HG03103 (cell line): Measurements from ENCODE around the gene SPATA31C2.
"Not testable (repeated sequence)": the region's sequence is repeated elsewhere in the genome, so short reads cannot be mapped to it uniquely, and the experiment has no call there.

Experiments used
- ATAC-seq: cut with Tn5 transposase; IDR thresholded peaks from one replicate; pipeline ENCODE4 v1.9.1; 2021; ENCODE audit warnings: low read depth; ENCODE audit not compliant: unreplicated experiment

The SPATA31C2 gene

DNA sequence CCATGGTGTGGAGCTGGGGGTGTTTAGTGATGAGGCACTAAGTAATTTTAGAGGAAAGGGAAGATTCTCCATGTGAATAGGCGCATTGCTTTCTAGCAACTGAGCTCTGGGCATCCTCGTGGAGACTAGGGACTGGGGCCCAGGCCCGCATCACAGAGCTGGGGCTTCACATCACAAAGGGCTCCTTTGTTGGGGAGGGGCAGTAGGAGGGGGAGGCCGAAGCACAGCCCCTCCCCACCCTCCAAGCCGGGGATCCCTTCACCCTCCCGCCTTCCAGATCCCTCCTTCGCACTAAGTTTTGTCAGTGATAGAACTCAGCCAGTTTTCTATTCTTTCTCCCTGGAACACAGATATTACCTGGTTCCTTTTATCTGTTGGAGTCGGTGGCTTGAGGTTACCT, at the start of gene SPATA31C2:
Gene SPATA31C2, minus strand, starts transcription at position 101 of the 400 bp plus-strand sequence. Its CDS starts 29 bp downstream, at position 72.
- ATAC-seq: not testable (repeated sequence)

DNA sequence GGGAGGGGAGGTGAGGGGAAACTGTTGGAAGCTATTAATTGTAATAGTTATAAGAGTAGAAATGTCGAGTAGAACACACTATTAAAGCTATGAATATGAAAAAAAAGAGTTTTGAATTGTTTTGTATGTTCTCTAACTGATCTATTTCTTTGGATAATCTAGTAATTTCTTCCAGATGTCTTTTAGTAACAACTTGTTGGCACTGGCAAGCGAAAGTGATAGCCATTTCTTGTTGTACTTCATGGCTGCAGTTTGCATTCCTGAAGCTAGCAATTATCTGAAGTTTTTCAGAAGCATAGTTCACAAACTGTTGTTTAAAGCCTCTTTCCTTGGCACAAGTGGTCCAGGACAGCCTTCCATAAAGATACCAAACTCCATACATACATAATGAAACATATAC, 49.4 kb upstream of the SPATA31C2 start:
- no peak for ATAC-seq

DNA sequence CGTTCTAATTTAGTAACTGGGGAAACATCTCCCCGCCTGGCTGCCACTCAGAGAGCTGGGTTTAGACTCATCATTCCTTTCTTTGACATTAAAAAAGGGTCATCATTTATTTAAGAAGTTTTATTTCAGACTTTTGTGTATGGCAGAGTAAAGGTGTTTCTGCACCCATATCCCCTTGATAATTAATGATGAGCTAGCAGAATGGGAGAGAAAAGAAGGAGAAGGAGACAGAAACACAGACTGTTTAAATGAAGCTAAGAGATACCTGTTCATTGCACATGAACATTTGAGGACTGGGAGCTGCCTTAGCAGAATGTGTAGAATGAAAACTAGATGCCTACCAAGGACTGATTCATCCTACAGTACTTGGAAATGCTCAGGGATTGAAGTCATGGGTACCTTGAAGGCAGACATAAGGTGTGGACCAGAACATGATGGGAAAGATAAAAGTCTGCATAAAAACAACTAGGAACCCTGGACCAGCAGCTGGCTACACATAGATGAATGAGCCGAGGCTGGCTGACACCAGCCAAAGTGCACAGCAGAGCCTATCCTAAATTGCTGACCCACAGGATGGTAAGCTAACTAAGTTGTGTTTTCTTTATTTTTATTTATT, 48.3 kb upstream of the SPATA31C2 start:
- ATAC-seq: no peak

DNA sequence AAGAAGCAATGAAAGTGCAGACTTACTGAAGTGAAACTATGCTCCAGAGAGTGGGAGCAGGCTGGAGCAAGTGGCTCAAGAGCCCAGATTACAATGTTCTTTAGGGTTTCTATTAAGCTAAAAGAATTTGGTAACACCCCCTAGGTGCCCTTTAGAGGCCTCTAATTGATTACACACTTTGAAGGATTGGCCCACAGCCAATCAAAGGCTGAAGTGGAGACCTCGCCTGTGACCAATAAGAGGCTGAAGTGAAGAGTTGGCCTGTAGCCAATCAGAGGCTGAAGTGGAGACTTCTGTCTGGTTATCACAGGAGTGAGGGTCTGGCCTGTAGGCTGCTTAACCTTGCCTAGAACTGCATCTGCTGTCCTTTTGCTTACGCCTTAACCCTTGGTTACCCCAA, 46.7 kb upstream of the SPATA31C2 start:
- ATAC-seq: no peak

DNA sequence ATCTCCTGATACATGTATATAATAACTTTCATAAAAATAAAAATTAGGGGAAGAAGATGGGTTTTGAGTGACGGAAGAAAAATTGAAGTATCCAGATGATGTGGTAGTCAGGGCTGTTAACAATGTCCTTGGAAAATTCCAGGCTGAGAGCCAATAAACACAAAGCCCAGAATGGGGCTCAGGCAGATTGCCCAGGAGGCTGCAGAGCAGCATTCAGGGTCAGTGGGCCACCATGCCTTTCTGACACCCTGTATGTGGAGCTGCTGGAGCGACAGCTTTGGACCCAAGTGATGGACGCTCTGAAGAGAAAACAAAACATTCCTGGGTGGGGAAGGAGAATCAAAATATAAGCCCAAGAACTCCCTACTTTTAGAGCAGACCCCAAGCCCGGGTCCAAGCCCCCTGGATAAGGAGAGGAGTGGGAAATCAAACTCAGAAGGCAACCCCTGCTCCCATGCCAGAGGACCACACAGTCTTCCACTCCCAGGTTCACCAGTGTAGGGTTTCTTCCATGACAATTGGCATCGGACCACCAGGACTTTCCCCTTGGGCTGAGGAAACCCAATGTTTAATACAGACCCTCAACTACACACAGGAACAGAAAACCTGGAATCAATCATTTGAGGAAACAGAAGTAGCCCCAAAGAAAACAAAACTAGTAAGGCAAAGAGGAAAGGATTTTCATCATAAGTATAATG, 45.7 kb upstream of the SPATA31C2 start:
- no peak for ATAC-seq

DNA sequence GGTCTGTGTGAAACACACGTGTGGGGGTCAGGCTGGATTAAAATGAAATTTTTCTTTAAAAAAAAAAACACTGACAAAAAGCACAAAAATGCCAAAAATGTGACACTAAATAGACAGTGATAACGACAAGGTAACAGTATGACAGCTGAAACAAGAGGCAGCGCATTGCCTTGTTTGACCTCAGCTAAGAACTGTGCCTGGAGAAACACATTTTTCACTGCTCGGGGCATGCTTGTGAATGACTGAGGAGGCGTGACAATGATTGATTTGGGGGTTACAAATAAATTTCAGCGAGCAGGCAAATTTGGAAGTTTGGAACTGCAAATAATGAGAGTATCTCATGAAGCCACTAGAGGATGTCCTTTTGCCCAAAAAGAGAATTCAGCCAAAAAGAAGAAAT, 44.2 kb upstream of the SPATA31C2 start:
- ATAC-seq: no peak

DNA sequence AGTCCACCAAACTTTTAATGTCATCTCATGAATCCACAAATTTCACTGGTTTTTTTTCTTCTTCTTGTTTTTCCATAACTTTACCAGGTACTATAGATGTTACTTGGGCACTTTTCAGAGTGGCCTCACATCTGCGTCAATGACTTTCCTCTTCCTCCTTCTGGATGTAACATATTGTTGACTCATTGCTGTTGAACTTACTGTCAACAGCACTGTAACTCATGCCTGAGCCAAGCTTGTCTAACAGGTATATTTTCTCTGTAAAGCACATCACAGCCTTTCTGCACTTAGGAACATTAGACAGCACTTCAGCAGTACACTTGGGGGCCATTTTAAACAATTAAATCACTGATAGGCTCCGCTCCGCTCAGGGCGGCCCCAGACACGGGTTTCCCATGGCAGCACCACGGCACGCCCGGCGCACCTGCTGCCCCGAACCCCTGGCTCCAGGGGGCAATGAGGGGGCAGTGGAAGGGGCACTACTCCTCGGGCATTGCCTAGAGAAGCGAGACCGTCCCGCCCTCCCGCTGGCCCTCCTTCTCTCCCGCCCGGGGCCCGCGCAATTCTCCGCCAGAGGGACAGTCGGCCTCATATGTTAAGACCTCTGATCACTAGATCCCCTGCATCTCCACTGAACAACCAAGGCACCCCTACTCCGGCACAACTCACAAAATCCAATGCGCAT, 41.9 kb upstream of the SPATA31C2 start:
- no peak for ATAC-seq

DNA sequence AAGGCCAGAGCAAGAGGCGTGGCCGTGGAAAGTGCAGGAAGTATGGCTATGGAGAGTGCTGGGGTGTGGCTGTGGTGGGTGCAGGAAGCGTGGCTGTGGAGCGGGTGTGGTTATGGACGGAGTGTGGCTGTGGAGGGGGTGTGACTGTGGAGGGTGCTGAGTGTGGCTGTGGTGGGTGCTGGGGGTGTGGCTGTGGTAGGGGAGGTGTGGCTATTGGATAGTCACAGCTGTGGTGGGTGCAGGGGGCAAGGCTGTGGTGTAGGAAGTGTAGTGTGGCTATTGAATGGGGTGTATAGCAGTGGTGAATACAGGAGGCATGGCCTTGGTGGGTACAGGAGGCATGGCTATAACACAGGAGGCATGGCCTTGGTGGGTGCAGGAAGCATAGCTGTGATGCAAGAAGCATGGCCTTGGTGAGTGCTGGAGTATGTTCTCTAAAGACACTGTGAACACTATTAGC, 40.8 kb upstream of the SPATA31C2 start:
- no peak for ATAC-seq

DNA sequence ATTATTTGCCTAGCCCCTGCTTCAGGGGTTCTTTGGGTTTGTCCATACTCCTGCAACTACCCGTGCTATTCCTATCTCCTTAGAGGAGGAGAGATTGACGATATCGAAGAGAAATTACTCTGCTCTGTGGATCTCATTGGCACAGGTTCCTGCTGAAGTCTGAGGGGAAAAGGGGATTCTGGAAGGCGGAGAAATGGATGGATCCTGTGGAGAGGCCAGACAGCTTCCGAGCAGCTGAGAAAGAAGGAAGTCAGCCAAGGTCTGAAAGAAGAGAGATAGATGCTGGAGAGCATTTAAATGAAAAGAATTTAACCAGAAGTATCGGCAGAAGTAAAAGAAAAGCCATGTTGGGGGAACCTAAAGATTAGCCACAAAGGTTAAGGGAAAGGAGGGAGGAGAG, 40.4 kb upstream of the SPATA31C2 start:
- ATAC-seq: no peak

DNA sequence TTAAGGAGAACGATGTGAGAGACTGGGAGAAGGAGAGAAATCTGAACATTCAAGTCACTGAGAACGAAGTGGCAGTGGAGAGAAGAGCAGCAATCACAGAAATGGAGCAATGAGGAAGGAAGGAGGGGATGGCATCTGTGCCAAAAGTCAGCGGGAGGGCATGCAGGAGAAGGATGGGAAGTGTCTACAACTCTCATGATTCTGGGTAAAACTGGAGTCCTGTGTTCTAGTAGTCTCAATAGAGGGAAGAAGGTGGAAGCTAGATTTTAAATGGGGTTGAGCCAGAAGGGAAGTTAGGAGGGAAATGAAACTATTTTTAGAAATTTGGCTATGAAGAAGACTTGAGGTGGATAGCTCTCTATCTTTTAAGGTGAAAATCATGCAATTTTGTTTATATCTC, 39.1 kb upstream of the SPATA31C2 start:
- no peak for ATAC-seq

DNA sequence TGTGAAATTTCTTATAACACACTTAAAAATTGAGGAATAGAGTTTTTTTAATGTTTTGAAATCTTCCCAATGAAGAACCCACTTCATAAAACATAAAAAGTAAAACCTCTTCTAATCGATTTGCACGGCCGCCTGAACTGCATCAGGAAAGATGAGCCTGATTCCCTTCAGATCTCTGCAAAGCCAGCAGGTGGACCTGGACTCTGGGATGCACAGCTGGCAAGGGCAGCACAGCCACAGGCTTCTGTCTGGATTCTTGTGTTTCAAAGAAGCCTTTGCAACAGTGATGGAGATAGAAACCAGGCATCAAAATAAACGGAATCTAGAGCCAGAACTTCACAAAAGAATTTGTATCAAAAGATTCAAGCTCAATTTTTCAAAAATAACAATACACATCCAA, 36.0 kb upstream of the SPATA31C2 start:
- ATAC-seq: no peak

DNA sequence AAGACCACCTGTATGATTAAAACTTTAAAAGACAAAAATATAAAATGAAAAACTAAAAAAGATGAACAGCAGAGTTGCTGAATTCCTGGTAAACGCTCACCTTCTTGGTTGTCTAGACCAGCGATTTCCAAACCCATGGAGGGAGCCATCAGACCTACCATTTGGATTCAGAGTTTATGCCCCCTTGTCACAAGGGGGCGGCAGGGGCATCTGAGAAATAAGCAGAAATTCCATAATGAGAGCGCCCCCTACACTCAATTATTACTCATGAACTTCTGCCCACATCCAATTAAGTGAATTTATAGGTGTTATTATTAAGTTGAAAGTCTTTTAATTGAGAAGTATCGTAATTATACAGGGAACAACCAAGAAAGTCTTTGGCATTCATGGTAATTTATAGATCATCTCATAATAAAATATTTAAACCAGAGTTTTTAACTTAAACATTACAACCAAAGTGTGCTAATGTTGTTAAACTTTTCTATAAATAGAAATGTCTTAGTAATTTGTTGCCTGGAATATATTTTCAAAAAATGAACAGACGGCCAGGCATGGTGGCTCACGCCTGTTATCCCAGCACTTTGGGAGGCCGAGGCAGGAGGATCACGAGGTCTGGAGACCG, 35.2 kb upstream of the SPATA31C2 start:
- no peak for ATAC-seq

DNA sequence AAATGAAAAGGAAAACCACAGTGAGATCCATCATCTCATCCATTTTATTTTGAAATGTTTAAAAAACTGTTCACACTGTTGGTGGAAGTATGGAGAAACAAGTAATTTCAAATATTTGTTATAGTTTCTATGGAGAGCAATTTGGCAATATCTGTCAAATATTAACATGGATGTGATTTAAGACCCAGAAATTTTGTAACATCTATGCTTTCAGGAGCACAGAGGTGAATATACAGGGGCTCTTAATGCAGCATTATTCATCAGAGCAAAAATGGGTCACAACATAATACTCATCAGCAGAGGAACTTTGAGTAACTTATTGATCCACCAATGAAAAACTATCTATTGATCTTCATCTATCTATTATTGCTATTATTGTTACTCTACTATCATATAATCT, 31.4 kb upstream of the SPATA31C2 start:
- ATAC-seq: no peak

DNA sequence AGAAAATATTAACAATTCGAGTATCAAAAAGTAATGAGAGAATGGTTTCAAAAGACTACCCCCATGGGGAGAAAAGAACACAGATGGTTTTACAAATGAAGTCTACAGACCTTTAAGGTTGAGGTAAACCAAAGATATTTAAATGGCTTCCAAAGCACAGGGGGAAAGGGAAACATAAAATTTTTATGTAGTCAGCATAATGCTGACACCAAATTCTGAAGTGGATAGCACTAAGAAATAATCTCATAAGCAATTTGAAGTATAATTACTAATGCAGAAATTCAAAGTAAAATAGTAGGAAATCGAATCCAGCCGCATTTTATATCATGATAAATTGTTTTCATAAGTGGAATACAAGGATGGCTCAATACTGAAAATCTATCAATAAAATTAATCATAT, 30.3 kb upstream of the SPATA31C2 start:
- no peak for ATAC-seq

DNA sequence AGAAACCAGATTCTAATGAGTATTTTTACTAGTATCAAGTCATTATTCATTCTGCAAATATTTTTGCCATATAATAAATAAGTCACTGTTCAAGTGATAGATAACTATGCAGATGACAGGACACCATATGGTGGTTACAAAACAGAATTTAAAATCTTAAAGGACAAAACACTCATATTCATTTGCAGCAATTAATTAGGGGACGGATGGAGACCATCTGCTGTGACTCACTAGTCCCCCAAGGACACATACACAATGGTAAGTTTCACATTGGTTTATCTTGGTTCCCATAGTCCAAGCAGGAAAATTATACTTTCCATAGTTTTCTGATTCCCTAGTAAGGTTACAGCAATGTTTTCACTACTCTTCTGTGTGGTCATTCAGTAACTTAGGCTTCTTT, 28.4 kb upstream of the SPATA31C2 start:
- ATAC-seq: no peak

DNA sequence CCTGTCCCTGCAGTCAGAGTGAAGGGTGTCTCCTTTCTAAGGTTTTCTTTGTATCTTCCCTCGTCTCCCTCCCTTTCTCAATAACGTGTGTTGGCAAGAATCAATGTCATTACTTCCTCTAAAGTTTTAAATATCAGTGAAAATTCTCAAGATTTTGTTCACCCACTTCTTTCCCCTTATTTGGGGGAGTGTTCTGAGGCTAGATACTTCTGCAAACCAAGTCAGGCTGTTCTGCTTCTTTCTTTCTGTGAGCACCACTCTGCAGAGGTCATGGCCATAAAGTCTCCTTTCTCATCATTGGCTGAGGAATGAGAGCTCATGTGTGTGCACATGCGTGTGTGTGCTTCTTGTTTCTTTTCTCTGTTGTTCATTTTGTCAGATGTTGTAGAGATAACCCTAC, 26.6 kb upstream of the SPATA31C2 start:
- ATAC-seq: no peak

DNA sequence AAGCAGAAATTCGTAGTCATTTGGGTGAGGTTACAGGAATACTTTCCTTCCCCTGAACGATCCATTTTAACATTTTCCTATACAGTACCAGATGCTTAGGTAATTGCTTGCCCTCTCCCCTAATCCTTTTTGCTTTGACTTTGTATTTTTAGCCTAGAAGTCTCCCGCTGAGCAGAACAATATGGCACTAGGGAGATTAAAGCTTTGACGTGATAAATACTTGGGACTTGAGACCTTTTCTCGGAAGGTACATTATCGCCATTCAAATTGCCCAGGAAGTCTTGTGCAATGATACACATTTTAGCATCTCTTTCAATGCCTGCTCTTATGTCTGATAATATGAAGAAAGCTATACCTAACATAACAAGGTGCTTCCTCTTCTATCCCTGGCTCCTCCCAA, 22.9 kb upstream of the SPATA31C2 start:
- no peak for ATAC-seq

DNA sequence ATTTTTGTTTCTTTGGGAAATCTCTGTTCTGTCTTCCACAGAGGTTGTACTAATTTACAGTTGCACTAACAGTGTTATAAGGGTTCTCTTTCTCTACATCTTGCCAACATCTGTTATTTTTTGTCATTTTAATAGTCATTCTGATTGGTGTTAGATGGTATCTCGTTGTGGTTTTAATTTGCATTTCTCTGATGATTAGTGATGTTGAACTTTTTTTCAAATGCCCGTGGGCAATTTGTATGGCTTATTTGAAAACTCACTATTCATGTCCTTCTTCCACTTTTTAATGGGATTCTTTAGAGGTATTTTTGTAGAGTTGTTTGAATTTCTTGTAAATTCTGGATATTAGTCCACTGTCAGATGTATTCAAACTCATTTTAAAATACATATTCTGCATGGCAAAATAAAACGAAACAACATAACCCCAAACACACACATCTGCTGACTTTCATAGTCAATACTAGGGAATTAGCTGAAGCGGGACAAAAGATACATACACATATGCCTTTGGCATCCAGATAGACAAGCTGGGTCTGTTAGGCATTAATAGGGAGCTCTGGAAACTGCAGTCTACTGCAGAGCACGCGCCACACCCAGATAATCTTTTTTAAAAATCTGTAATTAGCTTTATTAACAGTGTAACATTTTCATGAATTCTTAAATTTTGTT, 5.8 kb upstream of the SPATA31C2 start:
- no peak for ATAC-seq

DNA sequence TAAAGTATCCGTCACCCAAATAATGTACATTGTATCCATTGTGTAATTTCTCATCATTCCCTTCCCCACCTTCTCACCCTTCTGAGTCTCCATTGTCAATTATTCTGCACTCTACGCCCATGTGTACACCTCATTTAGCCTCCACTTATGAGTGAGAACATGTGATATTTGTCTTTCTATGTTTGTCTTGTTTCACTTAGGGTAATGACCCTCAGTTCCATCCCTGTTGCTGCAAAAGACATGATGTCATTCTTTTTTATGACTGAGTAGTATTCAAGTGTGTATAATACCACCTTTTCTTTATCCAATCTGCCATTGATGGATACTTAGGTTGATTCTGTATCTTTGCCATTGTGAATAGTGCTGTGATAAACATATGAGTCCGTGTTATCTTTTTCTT, 4.9 kb upstream of the SPATA31C2 start:
- ATAC-seq: no peak

DNA sequence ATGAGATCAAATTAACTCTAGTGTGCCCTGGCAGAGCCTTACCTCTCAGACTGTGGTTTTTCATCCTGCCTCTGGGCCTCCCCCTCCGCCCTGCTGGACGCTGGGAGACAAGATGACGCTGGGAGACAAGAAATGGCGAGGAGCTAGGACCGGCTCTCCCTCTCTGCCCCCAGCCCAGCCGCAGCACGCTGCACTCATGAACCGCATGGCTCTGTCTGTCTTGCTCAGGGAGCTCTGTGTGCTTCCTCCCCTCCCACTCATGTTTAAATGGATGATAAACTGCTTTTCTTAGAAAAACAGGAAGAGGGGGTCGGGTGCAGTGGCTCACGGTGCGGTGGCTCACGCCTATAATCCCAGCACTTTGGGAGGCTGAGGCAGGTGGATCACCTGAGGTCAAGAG, 4.7 kb downstream of the SPATA31C2 start:
- ATAC-seq: not testable (repeated sequence)

DNA sequence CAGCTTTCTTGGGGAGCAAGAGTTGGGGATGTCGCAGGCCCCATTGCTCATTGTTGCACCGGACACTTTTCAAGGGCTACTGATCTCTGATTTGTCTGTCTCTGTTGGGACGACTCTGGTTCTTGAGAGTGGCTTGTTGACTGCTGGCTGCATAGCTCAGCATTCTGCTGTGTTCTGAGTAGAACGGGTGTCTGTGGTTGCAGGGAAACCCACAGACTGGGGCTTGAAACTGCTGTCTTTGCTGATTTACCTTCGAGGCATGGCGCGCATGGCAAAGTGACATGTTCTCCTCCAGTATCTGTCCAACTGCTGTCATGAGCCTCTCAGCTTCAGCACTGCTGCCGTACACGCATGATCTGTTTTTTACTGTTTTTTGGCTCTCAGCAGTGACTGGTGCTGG, 8.7 kb downstream of the SPATA31C2 start:
- not testable (repeated sequence) for ATAC-seq
